Measurements from ENCODE around the gene LRRC17. TPM values are rescaled to one million over a fixed set of nuclear protein-coding genes. Genes with fewer than 3 reads are reported as not detected.
"Not testable (repeated sequence)": the region's sequence is repeated elsewhere in the genome, so short reads cannot be mapped to it uniquely, and the experiment has no call there.

The LRRC17 gene
- total and polyA plus RNA-seq, 10 of the 15 experiments (the other 5 are each of a cell fraction or from before 2014, with no cell fraction given): 0.06 to 0.31 (median 0.10) TPM; not detected in 5

DNA sequence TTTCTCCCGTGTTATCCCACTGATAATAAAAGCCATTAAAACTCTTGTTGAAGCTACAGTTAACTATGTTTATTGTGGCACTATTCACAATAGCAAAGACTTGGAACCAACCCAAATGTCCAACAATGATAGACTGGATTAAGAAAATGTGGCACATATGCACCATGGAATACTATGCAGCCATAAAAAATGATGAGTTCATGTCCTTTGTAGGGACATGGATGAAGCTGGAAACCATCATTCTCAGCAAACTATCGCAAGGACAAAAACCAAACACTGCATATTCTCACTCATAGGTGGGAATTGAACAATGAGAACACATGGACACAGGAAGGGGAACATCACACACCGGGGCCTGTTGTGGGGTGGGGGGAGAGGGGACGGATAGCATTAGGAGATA lies 64.8 kb downstream of the LRRC17 start:
- H3K36me3 ChIP-seq (ENCODE audit: control insufficient read depth in 2 of 2, insufficient read depth in 2 of 2, low read length in 1 of 2); H2AFZ ChIP-seq (ENCODE audit: control insufficient read depth, low read depth, low read length); DNase-seq (ENCODE audit: low read depth, low spot score); H3K9me3 ChIP-seq (replicated peaks; ENCODE audit: control insufficient read depth, insufficient read depth, low read length); FAIRE-seq; POLR2A ChIA-PET; H3K9ac ChIP-seq (ENCODE audit: control insufficient read depth, insufficient read depth, low read length); RAD21 ChIA-PET (ENCODE audit: unreplicated experiment); SMC1A ChIA-PET (ENCODE audit: uncharacterized antibody, unreplicated experiment); H3K79me2 ChIP-seq (ENCODE audit: control insufficient read depth, insufficient read depth, low read length); in situ Hi-C loops (cut with MboI); ATAC-seq; H3K4me3 ChIP-seq; H3K4me1 ChIP-seq (ENCODE audit: control insufficient read depth, insufficient read depth, low read length); H3K27ac ChIP-seq (ENCODE audit: control insufficient read depth, insufficient read depth); H3K27me3 ChIP-seq (replicated peaks in 1 of 2; ENCODE audit: control insufficient read depth in 2 of 2, insufficient read depth in 2 of 2, low read length in 1 of 2); intact Hi-C loops (cut with micrococcal nuclease; ENCODE audit: unreplicated experiment); CTCF ChIA-PET; BruUV-seq (replicated peaks); H4K20me1 ChIP-seq (ENCODE audit: control insufficient read depth, insufficient read depth); H3K4me2 ChIP-seq (ENCODE audit: control insufficient read depth, insufficient read depth): not testable (repeated sequence)
- WGBS (ENCODE audit: insufficient coverage, insufficient replicate concordance, low lambda C conversion rate, missing lambda C conversion rate): 57% methylated on average over 3 of the region's 4 CpGs

DNA sequence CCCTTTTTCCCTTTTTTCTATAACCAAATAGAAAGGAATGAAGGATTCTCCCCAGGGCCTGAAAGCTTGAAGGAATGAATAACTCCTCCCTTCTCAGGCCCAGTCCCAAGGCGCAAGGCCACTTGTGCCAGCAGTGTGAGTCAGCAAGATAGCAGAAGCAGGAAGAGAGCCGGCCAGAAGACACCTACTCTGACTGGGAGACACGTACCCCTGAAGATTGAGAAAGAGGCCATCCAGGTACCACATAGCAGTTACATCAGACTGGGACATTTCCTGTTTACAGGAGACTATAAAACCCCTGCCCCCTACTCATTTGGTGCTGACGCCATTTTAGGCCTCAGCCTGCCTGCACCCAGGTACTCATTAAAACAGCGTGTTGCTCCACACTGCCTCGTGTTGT lies 65.5 kb downstream of the LRRC17 start:
- ChIA-PET CTCF (no interaction called here), RAD21 (ENCODE audit: unreplicated experiment) (no interaction called here), SMC1A (ENCODE audit: uncharacterized antibody, unreplicated experiment) (no interaction called here), POLR2A (no interaction called here)
- H4K20me1 ChIP-seq (ENCODE audit: control insufficient read depth, insufficient read depth): no peaks in the 10 kb centered on the region
- no peak overlapping the region for H3K4me2 ChIP-seq (ENCODE audit: control insufficient read depth, insufficient read depth)
- H3K4me1 ChIP-seq (ENCODE audit: control insufficient read depth, insufficient read depth, low read length): no peaks in the 10 kb centered on the region
- H3K27ac ChIP-seq (ENCODE audit: control insufficient read depth, insufficient read depth): no peak overlapping the region
- no peak overlapping the region for H3K9ac ChIP-seq (ENCODE audit: control insufficient read depth, insufficient read depth, low read length)
- H3K9me3 ChIP-seq (replicated peaks; ENCODE audit: control insufficient read depth, insufficient read depth, low read length): no peaks in the 10 kb centered on the region
- no peaks in the 10 kb centered on the region for H3K79me2 ChIP-seq (ENCODE audit: control insufficient read depth, insufficient read depth, low read length)
- H3K36me3 ChIP-seq (ENCODE audit: control insufficient read depth in 2 of 2, insufficient read depth in 2 of 2, low read length in 1 of 2): no peaks in the 10 kb centered on the region
- H3K4me3 ChIP-seq: no peak overlapping the region
- no peak for ATAC-seq
- H2AFZ ChIP-seq (ENCODE audit: control insufficient read depth, low read depth, low read length): no peak overlapping the region
- no peak for FAIRE-seq
- intact Hi-C loops (cut with micrococcal nuclease; ENCODE audit: unreplicated experiment) (no loop called here), in situ Hi-C loops (cut with MboI) (no loop called here)
- DNase-seq (ENCODE audit: low read depth, low spot score): no peak
- H3K27me3 ChIP-seq (replicated peaks in 1 of 2; ENCODE audit: control insufficient read depth in 2 of 2, insufficient read depth in 2 of 2, low read length in 1 of 2): no peaks in the 10 kb centered on the region
- no TSS peak for BruUV-seq (replicated peaks)
- WGBS (ENCODE audit: insufficient coverage, insufficient replicate concordance, low lambda C conversion rate, missing lambda C conversion rate): 24% methylated on average over 6 of the region's 6 CpGs
- TF ChIP-seq DPF2 (IDR thresholded peaks at IDR 0.05) (no peak), SIX5 (IDR thresholded peaks at IDR 0.05; ENCODE audit: low read depth, low read length, severe bottlenecking) (no peak), FOS (IDR thresholded peaks at IDR 0.05; ENCODE audit: borderline replicate concordance, extremely low read depth, insufficient read length) (no peak), KLF5 (IDR thresholded peaks at IDR 0.05; ENCODE audit: partially characterized antibody) (no peak), POLR2AphosphoS5 (IDR thresholded peaks at IDR 0.05; ENCODE audit: low read length) (no peak), HDGF (IDR thresholded peaks at IDR 0.05) (no peak), NRF1 (conservative IDR thresholded peaks at IDR 0.05; ENCODE audit: low read depth, low read length) (no peak), FOXM1 (IDR thresholded peaks at IDR 0.05; ENCODE audit: low read depth, low read length) (no peak), BACH1 (IDR thresholded peaks at IDR 0.05; ENCODE audit: borderline replicate concordance) (no peak), BCL11A (IDR thresholded peaks at IDR 0.05; ENCODE audit: low read depth, low read length) (no peak), BRCA1 (IDR thresholded peaks at IDR 0.05; ENCODE audit: low read depth, low read length) (no peak), NFYA (IDR thresholded peaks at IDR 0.05; ENCODE audit: borderline replicate concordance, low read depth, low read length) (no peak), ZNF24 (IDR thresholded peaks at IDR 0.05) (no peak)
- TF ChIP-seq, protein P1, sequence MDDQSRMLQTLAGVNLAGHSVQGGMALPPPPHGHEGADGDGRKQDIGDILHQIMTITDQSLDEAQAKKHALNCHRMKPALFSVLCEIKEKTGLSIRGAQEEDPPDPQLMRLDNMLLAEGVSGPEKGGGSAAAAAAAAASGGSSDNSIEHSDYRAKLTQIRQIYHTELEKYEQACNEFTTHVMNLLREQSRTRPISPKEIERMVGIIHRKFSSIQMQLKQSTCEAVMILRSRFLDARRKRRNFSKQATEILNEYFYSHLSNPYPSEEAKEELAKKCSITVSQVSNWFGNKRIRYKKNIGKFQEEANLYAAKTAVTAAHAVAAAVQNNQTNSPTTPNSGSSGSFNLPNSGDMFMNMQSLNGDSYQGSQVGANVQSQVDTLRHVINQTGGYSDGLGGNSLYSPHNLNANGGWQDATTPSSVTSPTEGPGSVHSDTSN (IDR thresholded peaks at IDR 0.05; ENCODE audit: insufficient replicate concordance, low read depth, low read length): no peak
- TF ChIP-seq, protein P2, sequence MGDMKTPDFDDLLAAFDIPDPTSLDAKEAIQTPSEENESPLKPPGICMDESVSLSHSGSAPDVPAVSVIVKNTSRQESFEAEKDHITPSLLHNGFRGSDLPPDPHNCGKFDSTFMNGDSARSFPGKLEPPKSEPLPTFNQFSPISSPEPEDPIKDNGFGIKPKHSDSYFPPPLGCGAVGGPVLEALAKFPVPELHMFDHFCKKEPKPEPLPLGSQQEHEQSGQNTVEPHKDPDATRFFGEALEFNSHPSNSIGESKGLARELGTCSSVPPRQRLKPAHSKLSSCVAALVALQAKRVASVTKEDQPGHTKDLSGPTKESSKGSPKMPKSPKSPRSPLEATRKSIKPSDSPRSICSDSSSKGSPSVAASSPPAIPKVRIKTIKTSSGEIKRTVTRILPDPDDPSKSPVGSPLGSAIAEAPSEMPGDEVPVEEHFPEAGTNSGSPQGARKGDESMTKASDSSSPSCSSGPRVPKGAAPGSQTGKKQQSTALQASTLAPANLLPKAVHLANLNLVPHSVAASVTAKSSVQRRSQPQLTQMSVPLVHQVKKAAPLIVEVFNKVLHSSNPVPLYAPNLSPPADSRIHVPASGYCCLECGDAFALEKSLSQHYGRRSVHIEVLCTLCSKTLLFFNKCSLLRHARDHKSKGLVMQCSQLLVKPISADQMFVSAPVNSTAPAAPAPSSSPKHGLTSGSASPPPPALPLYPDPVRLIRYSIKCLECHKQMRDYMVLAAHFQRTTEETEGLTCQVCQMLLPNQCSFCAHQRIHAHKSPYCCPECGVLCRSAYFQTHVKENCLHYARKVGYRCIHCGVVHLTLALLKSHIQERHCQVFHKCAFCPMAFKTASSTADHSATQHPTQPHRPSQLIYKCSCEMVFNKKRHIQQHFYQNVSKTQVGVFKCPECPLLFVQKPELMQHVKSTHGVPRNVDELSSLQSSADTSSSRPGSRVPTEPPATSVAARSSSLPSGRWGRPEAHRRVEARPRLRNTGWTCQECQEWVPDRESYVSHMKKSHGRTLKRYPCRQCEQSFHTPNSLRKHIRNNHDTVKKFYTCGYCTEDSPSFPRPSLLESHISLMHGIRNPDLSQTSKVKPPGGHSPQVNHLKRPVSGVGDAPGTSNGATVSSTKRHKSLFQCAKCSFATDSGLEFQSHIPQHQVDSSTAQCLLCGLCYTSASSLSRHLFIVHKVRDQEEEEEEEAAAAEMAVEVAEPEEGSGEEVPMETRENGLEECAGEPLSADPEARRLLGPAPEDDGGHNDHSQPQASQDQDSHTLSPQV (IDR thresholded peaks at IDR 0.05): no peak

Measured in GM12878 (cell line).